Measurements from ENCODE around the gene JAZF1. TPM values are rescaled to one million over a fixed set of nuclear protein-coding genes. Genes with fewer than 3 reads are reported as not detected.

Gene JAZF1
- polyA plus RNA-seq, 1 experiment: 11.6 TPM

DNA sequence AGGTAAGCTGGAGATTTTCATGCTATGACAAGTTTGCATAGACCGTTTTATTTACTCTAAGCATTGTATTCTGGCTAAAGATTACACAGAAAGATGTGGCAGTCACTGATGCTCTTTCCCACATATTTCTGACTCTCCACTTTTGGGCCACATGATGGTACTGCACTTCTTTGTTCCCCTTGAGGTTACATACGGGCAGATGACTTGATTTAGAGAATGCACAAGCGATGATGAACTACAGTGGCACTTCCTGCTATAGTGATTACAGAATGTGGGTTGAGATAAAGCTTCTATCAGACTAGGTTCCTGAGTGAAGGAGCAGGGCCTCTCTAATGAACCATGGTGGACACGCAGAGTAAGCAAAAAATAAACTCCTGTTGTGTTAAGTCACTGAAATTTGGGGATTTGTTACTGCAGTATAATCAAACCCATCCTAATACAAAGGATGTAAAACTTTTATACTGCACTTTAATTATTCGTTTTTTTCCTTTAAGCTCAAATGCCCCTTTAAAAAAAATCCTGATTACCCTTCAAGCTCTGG lies 262.8 kb downstream of the JAZF1 start:
- ChIA-PET POLR2A (no interaction called here), CTCF (interaction anchor here (0.6 to 1.7 kb wide), 5 partner anchors 9 to 330 kb away, joined by 3 read pairs; no protein-coding TSS in a partner anchor)
- TF ChIP-seq, protein P1, sequence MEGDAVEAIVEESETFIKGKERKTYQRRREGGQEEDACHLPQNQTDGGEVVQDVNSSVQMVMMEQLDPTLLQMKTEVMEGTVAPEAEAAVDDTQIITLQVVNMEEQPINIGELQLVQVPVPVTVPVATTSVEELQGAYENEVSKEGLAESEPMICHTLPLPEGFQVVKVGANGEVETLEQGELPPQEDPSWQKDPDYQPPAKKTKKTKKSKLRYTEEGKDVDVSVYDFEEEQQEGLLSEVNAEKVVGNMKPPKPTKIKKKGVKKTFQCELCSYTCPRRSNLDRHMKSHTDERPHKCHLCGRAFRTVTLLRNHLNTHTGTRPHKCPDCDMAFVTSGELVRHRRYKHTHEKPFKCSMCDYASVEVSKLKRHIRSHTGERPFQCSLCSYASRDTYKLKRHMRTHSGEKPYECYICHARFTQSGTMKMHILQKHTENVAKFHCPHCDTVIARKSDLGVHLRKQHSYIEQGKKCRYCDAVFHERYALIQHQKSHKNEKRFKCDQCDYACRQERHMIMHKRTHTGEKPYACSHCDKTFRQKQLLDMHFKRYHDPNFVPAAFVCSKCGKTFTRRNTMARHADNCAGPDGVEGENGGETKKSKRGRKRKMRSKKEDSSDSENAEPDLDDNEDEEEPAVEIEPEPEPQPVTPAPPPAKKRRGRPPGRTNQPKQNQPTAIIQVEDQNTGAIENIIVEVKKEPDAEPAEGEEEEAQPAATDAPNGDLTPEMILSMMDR (IDR thresholded peaks at IDR 0.05; ENCODE audit: insufficient read depth, low read depth, low read length): no peak
- H3K27me3 ChIP-seq (ENCODE audit: control insufficient read depth, insufficient read depth, low read length): no peaks in the 10 kb centered on the region
- no peak overlapping the region for H3K4me3 ChIP-seq (ENCODE audit: low read depth, low read length)
- no peaks in the 10 kb centered on the region for H3K36me3 ChIP-seq (ENCODE audit: control insufficient read depth, insufficient read depth, low read length)
- no peak for DNase-seq (ENCODE audit: low read depth)

DNA sequence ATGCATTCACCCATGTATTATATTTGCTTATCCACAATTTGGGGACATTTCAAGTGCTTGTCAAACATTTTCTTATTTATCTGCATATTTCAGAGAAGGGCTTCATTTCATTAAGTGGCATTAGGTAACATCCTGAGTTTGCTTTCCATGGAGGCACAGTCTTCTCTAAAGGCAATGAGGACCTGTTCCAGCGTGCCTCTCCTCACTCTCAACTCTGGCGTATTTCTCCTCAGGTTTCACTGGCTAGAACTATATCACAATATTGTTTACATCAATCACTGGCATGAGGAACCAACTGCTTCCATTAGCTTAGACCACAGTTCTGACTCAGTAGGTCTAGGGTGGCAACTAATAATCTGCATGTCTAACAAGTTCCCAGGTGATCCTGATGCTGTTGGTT lies 263.5 kb downstream of the JAZF1 start:
- no peak overlapping the region for H3K4me3 ChIP-seq (ENCODE audit: low read depth, low read length)
- H3K36me3 ChIP-seq (ENCODE audit: control insufficient read depth, insufficient read depth, low read length): no peaks in the 10 kb centered on the region
- POLR2A ChIA-PET: no interaction called here
- TF ChIP-seq, protein P1 (IDR thresholded peaks at IDR 0.05; ENCODE audit: insufficient read depth, low read depth, low read length): no peak
- CTCF ChIA-PET: interaction anchor here (0.5 to 1.7 kb wide), 5 partner anchors 13 to 330 kb away, joined by 3 read pairs; no protein-coding TSS in a partner anchor
- no peaks in the 10 kb centered on the region for H3K27me3 ChIP-seq (ENCODE audit: control insufficient read depth, insufficient read depth, low read length)
- DNase-seq (ENCODE audit: low read depth): no peak

DNA sequence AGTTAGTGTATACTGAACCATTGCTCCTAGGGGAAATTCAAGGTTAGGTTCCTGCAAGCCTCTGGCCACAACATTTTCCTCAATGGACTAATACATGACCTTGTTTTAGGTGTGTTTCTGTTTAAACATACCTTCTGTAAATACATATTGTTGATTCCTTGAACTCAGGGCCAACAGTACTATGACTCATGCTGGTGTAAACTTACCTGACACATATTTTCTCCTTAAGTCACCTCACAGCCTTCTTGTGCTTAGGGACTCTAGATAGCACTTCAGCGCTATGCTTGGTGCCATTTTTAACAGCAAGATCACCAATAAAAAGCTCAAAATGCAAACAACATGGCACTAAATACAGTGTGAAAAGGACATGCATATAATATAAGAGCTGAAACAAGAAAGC lies 264.2 kb downstream of the JAZF1 start:
- TF ChIP-seq, protein P1 (IDR thresholded peaks at IDR 0.05; ENCODE audit: insufficient read depth, low read depth, low read length): no peak
- H3K4me3 ChIP-seq (ENCODE audit: low read depth, low read length): no peak overlapping the region
- H3K27me3 ChIP-seq (ENCODE audit: control insufficient read depth, insufficient read depth, low read length): no peaks in the 10 kb centered on the region
- ChIA-PET POLR2A (no interaction called here), CTCF (interaction anchor here (1.7 kb wide), 1 partner anchor 80 kb away, joined by 3 read pairs; no protein-coding TSS in a partner anchor)
- DNase-seq (ENCODE audit: low read depth): no peak
- no peaks in the 10 kb centered on the region for H3K36me3 ChIP-seq (ENCODE audit: control insufficient read depth, insufficient read depth, low read length)

- POLR2A ChIA-PET: no interaction called here
- no peak overlapping the region for H3K4me3 ChIP-seq (ENCODE audit: low read depth, low read length)
- TF ChIP-seq, protein P1 (IDR thresholded peaks at IDR 0.05; ENCODE audit: insufficient read depth, low read depth, low read length): no peak
- H3K27me3 ChIP-seq (ENCODE audit: control insufficient read depth, insufficient read depth, low read length): no peaks in the 10 kb centered on the region
- no peaks in the 10 kb centered on the region for H3K36me3 ChIP-seq (ENCODE audit: control insufficient read depth, insufficient read depth, low read length)
- CTCF ChIA-PET: no interaction called here
- no peak for DNase-seq (ENCODE audit: low read depth)
Observed at GRCh38 chr7:27914409-27914808, 266.2 kb downstream of the JAZF1 start.

DNA sequence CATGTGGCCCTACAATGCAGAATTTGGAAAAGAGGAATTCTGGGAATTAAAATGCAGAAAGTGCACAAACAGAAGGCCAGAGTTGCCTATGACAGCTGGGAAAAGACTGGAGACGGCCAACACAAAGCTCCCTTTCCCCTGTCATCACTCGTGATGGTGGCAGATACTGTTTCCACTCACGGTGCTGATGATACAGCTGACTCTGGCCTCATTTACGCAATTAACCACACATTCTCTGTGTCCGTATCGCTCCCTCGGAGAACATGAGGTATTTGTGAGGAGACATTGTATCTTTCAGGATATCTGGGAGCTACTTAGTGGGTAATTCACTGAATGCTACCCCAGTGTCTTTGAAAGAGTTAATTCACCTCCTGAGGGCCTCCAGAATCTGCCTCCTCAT lies 267.8 kb downstream of the JAZF1 start:
- CTCF ChIA-PET: interaction anchor here (0.5 to 1.0 kb wide), 3 partner anchors 146 to 840 kb away, joined by 3 to 5 read pairs (median 3); no protein-coding TSS in a partner anchor
- POLR2A ChIA-PET: no interaction called here

More for the DNA sequence above, 267.8 kb downstream of the JAZF1 start:
- TF ChIP-seq, protein P1 (IDR thresholded peaks at IDR 0.05; ENCODE audit: insufficient read depth, low read depth, low read length): no peak
- no peak for DNase-seq (ENCODE audit: low read depth)
- H3K4me3 ChIP-seq (ENCODE audit: low read depth, low read length): no peak overlapping the region
- H3K27me3 ChIP-seq (ENCODE audit: control insufficient read depth, insufficient read depth, low read length): no peaks in the 10 kb centered on the region
- no peaks in the 10 kb centered on the region for H3K36me3 ChIP-seq (ENCODE audit: control insufficient read depth, insufficient read depth, low read length)

Data from BJ (cell line).